Caco-2 (cell line): Measurements from ENCODE around the gene TNRC6C. TPM values are rescaled to one million over a fixed set of nuclear protein-coding genes. Genes with fewer than 3 reads are reported as not detected.

Experiments
- BruUV-seq: library from RNA; stranded (reverse); fragments of 400-500 nt; replicated peaks from 2 replicates; lab custom pipeline; 2021; lab: Mats Ljungman, UMichigan
- CTCF ChIA-PET: fragments of 300-600 bp; sonication (Branson Sonifier 250); formaldehyde crosslinking; loops from one replicate; lab custom pipeline; 2022; ENCODE audit warnings: antibody characterized with exemption; lab: Charles Lee
- POLR2A ChIA-PET: fragments of 300-600 bp; sonication (Branson Sonifier 250); formaldehyde crosslinking; loops from one replicate; lab custom pipeline; 2022; ENCODE audit warnings: antibody characterized with exemption; lab: Charles Lee
- DNase-seq, 2 experiments: peaks; one replicate each; pipeline versions ENCODE4 v3.0.0 to v3.0.0-alpha.2; 2020 to 2022
- H3K27me3 ChIP-seq: replicated peaks from 2 replicates; pipeline ENCODE4 v1.6.0; 2011; ENCODE audit warnings: low read length; ENCODE audit not compliant: control insufficient read depth, insufficient read depth
- H3K36me3 ChIP-seq: 2 replicates; pipeline ENCODE4 v1.5.1; 2011; ENCODE audit warnings: low read length; ENCODE audit not compliant: control insufficient read depth, insufficient read depth
- H3K4me1 ChIP-seq: fragments of 250-450 bp; sonication (Bioruptor Pico); 2 replicates; pipeline ENCODE4 v1.5.1; 2020; ENCODE audit warnings: mild to moderate bottlenecking
- H3K4me3 ChIP-seq: 2 replicates; pipeline ENCODE4 v1.5.1; 2011; ENCODE audit warnings: low read depth, mild to moderate bottlenecking, control low read depth, low read length
- H3K9me3 ChIP-seq: fragments of 250-450 bp; sonication (Bioruptor Pico); 2 replicates; pipeline ENCODE4 v1.5.1; 2020; ENCODE audit warnings: mild to moderate bottlenecking, moderate library complexity
- H3K27ac Mint-ChIP-seq: one replicate; pipeline ENCODE4 v1.8.0; 2022; ENCODE audit warnings: mixed read lengths; ENCODE audit not compliant: unreplicated experiment
- H3K27me3 Mint-ChIP-seq: one replicate; pipeline ENCODE4 v1.8.0; 2022; ENCODE audit warnings: mixed read lengths; ENCODE audit not compliant: insufficient read depth, unreplicated experiment
- H3K36me3 Mint-ChIP-seq: one replicate; pipeline ENCODE4 v1.8.0; 2022; ENCODE audit warnings: mild to moderate bottlenecking, mixed read lengths; ENCODE audit not compliant: insufficient read depth, unreplicated experiment
- H3K4me1 Mint-ChIP-seq: one replicate; pipeline ENCODE4 v1.8.0; 2022; ENCODE audit warnings: low read depth, mixed read lengths; ENCODE audit not compliant: unreplicated experiment
- H3K4me3 Mint-ChIP-seq: one replicate; pipeline ENCODE4 v1.8.0; 2022; ENCODE audit warnings: mild to moderate bottlenecking, moderate library complexity, mixed read lengths; ENCODE audit not compliant: unreplicated experiment
- H3K9me3 Mint-ChIP-seq: one replicate; pipeline ENCODE4 v1.8.0; 2022; ENCODE audit warnings: mixed read lengths; ENCODE audit not compliant: unreplicated experiment
- intact Hi-C: fragments of 100-400 bp; cut with micrococcal nuclease; formaldehyde crosslinking; loops from one replicate; pipeline ENCODE4 v1.10.0; 2022; ENCODE audit not compliant: unreplicated experiment
- total RNA-seq: library from RNA; stranded (reverse); gene quantifications from 2 replicates; pipeline ENCODE4 v1.2.3, GENCODE V29; 2022
- TF ChIP-seq, protein P1 (sequence below), 2 experiments: fragments of 200-600 bp in 1 of 2; IDR thresholded peaks; 1 replicate in 1 of 2; 2 replicates in 1 of 2; pipeline versions ENCODE4 v1.5.1 to v1.8.0; 2011 to 2022; ENCODE audit warnings: antibody characterized with exemption in 1 of 2, control low read depth in 1 of 2, inconsistent platforms in 1 of 2, low read depth in 1 of 2, low read length in 1 of 2, mild to moderate bottlenecking in 1 of 2, moderate library complexity in 1 of 2; ENCODE audit not compliant: insufficient read depth in 1 of 2, severe bottlenecking in 1 of 2, unreplicated experiment in 1 of 2

The TNRC6C gene
- total RNA-seq, 1 experiment from 2014 or later, result 17.9 TPM

DNA sequence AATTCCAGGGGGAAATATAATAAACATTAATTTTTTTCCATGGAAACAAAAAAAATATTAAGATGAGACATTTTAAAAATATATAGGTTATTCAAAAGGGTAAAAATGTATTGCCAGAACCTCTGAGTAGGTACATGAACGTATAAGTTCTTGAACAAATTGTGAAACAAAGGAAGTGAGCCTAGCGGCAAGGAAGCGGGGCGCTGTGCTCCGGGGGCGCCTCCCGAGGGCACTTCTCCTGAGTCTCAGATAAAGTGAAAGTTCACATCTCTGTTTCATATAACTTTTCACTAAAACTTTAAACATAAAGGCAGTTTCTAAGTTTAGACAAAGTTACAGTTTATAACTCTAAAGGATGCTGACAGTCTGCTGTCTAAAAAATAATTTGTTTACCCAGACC lies 52.3 kb downstream of the TNRC6C start:
- no peak overlapping the region for H3K4me3 ChIP-seq
- no peaks in the 10 kb centered on the region for H3K27me3 Mint-ChIP-seq
- H3K4me1 Mint-ChIP-seq, result no peaks in the 10 kb centered on the region
- H3K4me1 ChIP-seq, result no peaks in the 10 kb centered on the region
- POLR2A ChIA-PET, result interaction anchor here (1.1 kb wide), 1 partner anchor 52 kb away, joined by 3 read pairs; the partner anchor contains the start of gene TNRC6C
- H3K9me3 Mint-ChIP-seq, result no peaks in the 10 kb centered on the region
- H3K27me3 ChIP-seq, result no peaks in the 10 kb centered on the region
- no peak overlapping the region for H3K4me3 Mint-ChIP-seq
- BruUV-seq, result no TSS peak
- no peak for DNase-seq
- no peaks in the 10 kb centered on the region for H3K36me3 ChIP-seq
- no peaks in the 10 kb centered on the region for H3K9me3 ChIP-seq
- no peaks in the 10 kb centered on the region for H3K36me3 Mint-ChIP-seq
- CTCF ChIA-PET, result no interaction called here
- TF ChIP-seq, protein P1, sequence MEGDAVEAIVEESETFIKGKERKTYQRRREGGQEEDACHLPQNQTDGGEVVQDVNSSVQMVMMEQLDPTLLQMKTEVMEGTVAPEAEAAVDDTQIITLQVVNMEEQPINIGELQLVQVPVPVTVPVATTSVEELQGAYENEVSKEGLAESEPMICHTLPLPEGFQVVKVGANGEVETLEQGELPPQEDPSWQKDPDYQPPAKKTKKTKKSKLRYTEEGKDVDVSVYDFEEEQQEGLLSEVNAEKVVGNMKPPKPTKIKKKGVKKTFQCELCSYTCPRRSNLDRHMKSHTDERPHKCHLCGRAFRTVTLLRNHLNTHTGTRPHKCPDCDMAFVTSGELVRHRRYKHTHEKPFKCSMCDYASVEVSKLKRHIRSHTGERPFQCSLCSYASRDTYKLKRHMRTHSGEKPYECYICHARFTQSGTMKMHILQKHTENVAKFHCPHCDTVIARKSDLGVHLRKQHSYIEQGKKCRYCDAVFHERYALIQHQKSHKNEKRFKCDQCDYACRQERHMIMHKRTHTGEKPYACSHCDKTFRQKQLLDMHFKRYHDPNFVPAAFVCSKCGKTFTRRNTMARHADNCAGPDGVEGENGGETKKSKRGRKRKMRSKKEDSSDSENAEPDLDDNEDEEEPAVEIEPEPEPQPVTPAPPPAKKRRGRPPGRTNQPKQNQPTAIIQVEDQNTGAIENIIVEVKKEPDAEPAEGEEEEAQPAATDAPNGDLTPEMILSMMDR (IDR thresholded peaks at IDR 0.05; ENCODE audit: insufficient read depth in 1 of 2, low read depth in 1 of 2, low read length in 1 of 2, severe bottlenecking in 1 of 2, unreplicated experiment in 1 of 2), result no peak
- intact Hi-C loops, result loop anchor here (5.0 to 10.0 kb wide), 2 partner anchors 126 to 188 kb away; no protein-coding TSS in a partner anchor
- no peak overlapping the region for H3K27ac Mint-ChIP-seq

DNA sequence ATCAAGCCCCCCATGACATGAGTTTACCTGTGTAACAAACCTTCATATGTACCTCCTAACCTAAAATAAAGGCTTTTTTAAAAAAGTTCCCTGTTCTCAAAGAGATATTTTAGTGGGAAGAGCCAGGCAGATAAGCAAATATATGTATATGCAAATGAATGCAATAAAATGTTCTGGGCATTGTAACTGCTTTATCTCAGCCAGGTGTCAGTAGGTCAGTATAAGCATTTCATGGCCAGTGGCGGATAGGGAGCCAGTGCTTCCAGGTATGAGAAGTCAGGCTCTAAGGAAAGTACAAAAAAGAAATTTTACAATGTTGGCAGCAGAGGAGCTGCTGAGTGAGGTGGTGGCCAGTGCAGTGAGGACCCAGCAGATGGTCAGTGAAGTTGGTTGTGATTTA lies 53.9 kb downstream of the TNRC6C start:
- no peaks in the 10 kb centered on the region for H3K27me3 ChIP-seq
- ChIA-PET CTCF (interaction anchor here (1.3 to 2.2 kb wide), 4 partner anchors 29 to 470 kb away, joined by 4 to 15 read pairs (median 8); partner anchors contain the start of gene TNRC6C), POLR2A (no interaction called here)
- Mint-ChIP-seq H3K36me3 (no peaks in the 10 kb centered on the region), H3K4me1 (no peaks in the 10 kb centered on the region), H3K27ac (no peak overlapping the region), H3K27me3 (no peaks in the 10 kb centered on the region), H3K9me3 (no peaks in the 10 kb centered on the region), H3K4me3 (no peak overlapping the region)
- no peaks in the 10 kb centered on the region for H3K4me1 ChIP-seq
- intact Hi-C loops, result loop anchor here (5.0 to 10.0 kb wide), 2 partner anchors 128 to 190 kb away; no protein-coding TSS in a partner anchor
- DNase-seq, result no peak
- TF ChIP-seq, protein P1 (IDR thresholded peaks at IDR 0.05; ENCODE audit: insufficient read depth in 1 of 2, low read depth in 1 of 2, low read length in 1 of 2, severe bottlenecking in 1 of 2, unreplicated experiment in 1 of 2), result no peak
- BruUV-seq, result no TSS peak
- no peaks in the 10 kb centered on the region for H3K9me3 ChIP-seq
- no peak overlapping the region for H3K4me3 ChIP-seq
- H3K36me3 ChIP-seq, result no peaks in the 10 kb centered on the region

DNA sequence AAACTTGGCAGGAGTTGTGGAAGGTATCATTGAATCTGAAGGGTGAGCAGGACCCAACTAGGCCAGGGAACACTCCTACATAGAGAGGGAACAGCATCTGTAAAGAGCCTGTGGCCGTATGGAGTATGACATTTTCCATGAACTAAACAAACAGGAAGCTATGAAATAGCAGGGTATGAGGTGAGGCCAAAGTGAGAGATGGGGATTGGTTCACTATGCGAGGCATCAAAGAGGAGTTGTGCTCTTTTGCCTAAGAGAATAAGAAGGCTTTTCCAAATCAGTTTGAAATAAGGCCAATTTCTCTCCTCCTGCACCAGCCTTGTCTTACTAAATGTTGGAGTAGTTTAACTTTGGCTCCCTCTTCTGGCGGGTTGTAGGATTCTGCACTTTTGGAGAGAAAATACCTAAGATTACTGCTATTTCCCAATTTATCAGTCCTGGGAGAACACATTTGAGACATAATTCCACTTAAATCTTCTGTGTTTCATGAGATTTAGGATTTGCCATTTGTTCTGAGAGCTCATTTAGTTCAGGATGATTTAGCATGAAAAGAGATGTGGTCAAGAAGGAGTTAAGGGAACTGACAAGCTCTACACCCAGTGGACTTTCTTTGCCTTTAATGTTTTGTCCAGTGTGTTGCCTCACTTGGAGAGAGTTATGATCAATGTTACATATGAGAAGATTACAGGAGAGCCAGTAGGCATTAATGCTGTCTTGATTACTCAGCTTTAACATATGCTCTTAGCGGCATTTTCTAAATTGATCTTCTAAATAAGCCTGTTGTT lies 55.4 kb downstream of the TNRC6C start:
- intact Hi-C loops, result loop anchor here (1.0 to 10.0 kb wide), 4 partner anchors 129 to 472 kb away; no protein-coding TSS in a partner anchor
- peak; percentile 46 to 59 for DNase-seq

More for the DNA sequence above, 55.4 kb downstream of the TNRC6C start:
- TF ChIP-seq, protein P1 (IDR thresholded peaks at IDR 0.05; ENCODE audit: insufficient read depth in 1 of 2, low read depth in 1 of 2, low read length in 1 of 2, severe bottlenecking in 1 of 2, unreplicated experiment in 1 of 2), result peak; percentile 62 to 79
- H3K36me3 ChIP-seq, result no peaks in the 10 kb centered on the region
- Mint-ChIP-seq H3K27ac (no peak overlapping the region), H3K27me3 (no peaks in the 10 kb centered on the region), H3K9me3 (no peaks in the 10 kb centered on the region), H3K4me3 (no peak overlapping the region), H3K4me1 (no peaks in the 10 kb centered on the region), H3K36me3 (no peaks in the 10 kb centered on the region)
- H3K4me3 ChIP-seq, result no peak overlapping the region
- POLR2A ChIA-PET, result interaction anchor here (1.8 kb wide), 1 partner anchor 56 kb away, joined by 13 read pairs; the partner anchor contains the start of gene TNRC6C
- H3K27me3 ChIP-seq, result no peaks in the 10 kb centered on the region
- BruUV-seq, result no TSS peak
- CTCF ChIA-PET, result interaction anchor here (0.6 to 2.2 kb wide), 7 partner anchors 18 to 712 kb away, joined by 3 to 15 read pairs (median 4); partner anchors contain the start of gene TNRC6C
- no peaks in the 10 kb centered on the region for H3K9me3 ChIP-seq
- no peaks in the 10 kb centered on the region for H3K4me1 ChIP-seq
